Hepatocyte (in vitro differentiated cells): ENCODE measurements around the gene DHRS12. TPM values are rescaled to one million over a fixed set of nuclear protein-coding genes. Genes with fewer than 3 reads are reported as not detected.

Experiments used
- DNase-seq: peaks from one replicate; pipeline ENCODE4 v3.0.0-alpha.2; 2016; ENCODE audit warnings: low spot score
- H2AFZ ChIP-seq: fragments of 200-600 bp; sonication (generic); 2 replicates; pipeline ENCODE4 v1.6.0; 2016; ENCODE audit warnings: antibody characterized with exemption, mild to moderate bottlenecking
- H3K27ac ChIP-seq: fragments of 200-600 bp; sonication (generic); 2 replicates; pipeline ENCODE4 v1.5.1; 2016; ENCODE audit warnings: mild to moderate bottlenecking
- H3K27me3 ChIP-seq: fragments of 200-600 bp; sonication (generic); 2 replicates; pipeline ENCODE4 v1.6.1; 2016
- H3K36me3 ChIP-seq: fragments of 200-600 bp; sonication (generic); replicated peaks from 2 replicates; pipeline ENCODE4 v1.5.1; 2016; ENCODE audit warnings: low read depth; ENCODE audit not compliant: insufficient read depth
- H3K4me1 ChIP-seq: fragments of 200-600 bp; sonication (generic); 2 replicates; pipeline ENCODE4 v1.5.1; 2016; ENCODE audit warnings: mild to moderate bottlenecking, moderate library complexity; ENCODE audit not compliant: insufficient read depth
- H3K4me2 ChIP-seq: fragments of 200-600 bp; sonication (generic); 2 replicates; pipeline ENCODE4 v1.6.0; 2016
- H3K4me3 ChIP-seq: fragments of 200-600 bp; sonication (generic); 2 replicates; pipeline ENCODE4 v1.5.1; 2016; ENCODE audit warnings: mild to moderate bottlenecking
- H3K79me2 ChIP-seq: fragments of 200-600 bp; sonication (generic); 2 replicates; pipeline ENCODE4 v1.6.0; 2017; ENCODE audit warnings: mild to moderate bottlenecking
- H3K9me2 ChIP-seq: fragments of 200-600 bp; sonication (generic); replicated peaks from 2 replicates; pipeline ENCODE4 v1.6.0; 2017; ENCODE audit warnings: mild to moderate bottlenecking; ENCODE audit not compliant: insufficient read depth
- H3K9me3 ChIP-seq: fragments of 200-600 bp; sonication (generic); 2 replicates; pipeline ENCODE4 v1.5.1; 2016; ENCODE audit warnings: low read depth, mild to moderate bottlenecking
- H4K20me1 ChIP-seq: fragments of 200-600 bp; sonication (generic); 2 replicates; pipeline ENCODE4 v1.6.0; 2016; ENCODE audit warnings: mild to moderate bottlenecking; ENCODE audit not compliant: insufficient read depth, poor library complexity, severe bottlenecking
- CTCF ChIP-seq: fragments of 200-600 bp; sonication (generic); IDR thresholded peaks from 2 replicates; pipeline ENCODE4 v1.5.1; 2016; ENCODE audit warnings: antibody characterized with exemption, mild to moderate bottlenecking; ENCODE audit not compliant: poor library complexity
- EZH2 ChIP-seq: fragments of 200-600 bp; sonication (generic); IDR thresholded peaks from 2 replicates; pipeline ENCODE4 v1.6.1; 2016; ENCODE audit warnings: antibody characterized with exemption, mild to moderate bottlenecking, borderline replicate concordance
- EZH2phosphoT487 ChIP-seq: fragments of 200-600 bp; sonication (generic); IDR thresholded peaks from one replicate; pipeline ENCODE4 v1.6.1; 2018; ENCODE audit warnings: antibody characterized with exemption, mild to moderate bottlenecking, low read depth, moderate library complexity; ENCODE audit not compliant: unreplicated experiment, severe bottlenecking
- WGBS: methylation state at CpG from one replicate; pipeline ENCODE4 v1.1.6; 2016; ENCODE audit warnings: low lambda C conversion rate; ENCODE audit errors: missing lambda C conversion rate; 5-methylcytosine and 5-hydroxymethylcytosine counted together
- polyA plus RNA-seq: library from polyadenylated mRNA; unstranded; fragments of >200 nt; fragmentation: Nextera tagmentation; extraction: Ambion mirVana; gene quantifications from 2 replicates; pipeline ENCODE4 v1.2.1, GENCODE V29; 2016
- total RNA-seq: library from RNA; depleted of rRNA; stranded (reverse); fragments of >200 nt; gene quantifications from 2 replicates; pipeline ENCODE4 v1.2.3, GENCODE V29; 2014

The DHRS12 gene
- total and polyA plus RNA-seq, 2 experiments from 2014 or later: 4.6 to 13.5 TPM

- Histone ChIP-seq H2AFZ (peak overlapping the region; percentile 46), H3K4me1 (peaks cover 16% of the 10 kb centered on the region), H3K9me2 (no peaks in the 10 kb centered on the region), H4K20me1 (no peaks in the 10 kb centered on the region), H3K4me2 (peak overlapping the region; percentile 78), H3K9me3 (no peaks in the 10 kb centered on the region), H3K27ac (peak overlapping the region; percentile 98), H3K36me3 (no peaks in the 10 kb centered on the region), H3K79me2 (no peaks in the 10 kb centered on the region), H3K4me3 (peak overlapping the region; percentile 57), H3K27me3 (no peaks in the 10 kb centered on the region)
- peak; percentile 32 for DNase-seq
- WGBS: 21% methylated on average over 31 of the region's 31 CpGs
- no peak for TF ChIP-seq CTCF
- no peak for TF ChIP-seq EZH2phosphoT487
- TF ChIP-seq EZH2: no peak
Measured at GRCh38 chr13:51804295-51805172, 571 bp upstream of the DHRS12 start.

- H3K79me2 ChIP-seq: no peaks in the 10 kb centered on the region
- peak overlapping the region; percentile 57 for H3K4me3 ChIP-seq
- WGBS: 57% methylated on average over 9 of the region's 9 CpGs
- no peaks in the 10 kb centered on the region for H3K9me2 ChIP-seq
- DNase-seq: no peak
- H3K9me3 ChIP-seq: no peaks in the 10 kb centered on the region
- H3K27me3 ChIP-seq: no peaks in the 10 kb centered on the region
- H2AFZ ChIP-seq: peak overlapping the region; percentile 46
- no peaks in the 10 kb centered on the region for H4K20me1 ChIP-seq
- no peaks in the 10 kb centered on the region for H3K36me3 ChIP-seq
- peak overlapping the region; percentile 78 for H3K4me2 ChIP-seq
- peaks cover 16% of the 10 kb centered on the region for H3K4me1 ChIP-seq
- no peak for TF ChIP-seq EZH2
- no peak for TF ChIP-seq CTCF
- no peak for TF ChIP-seq EZH2phosphoT487
- H3K27ac ChIP-seq: peak overlapping the region; percentile 98
Measured at GRCh38 chr13:51802631-51803418, 1.1 kb downstream of the DHRS12 start.

DNA sequence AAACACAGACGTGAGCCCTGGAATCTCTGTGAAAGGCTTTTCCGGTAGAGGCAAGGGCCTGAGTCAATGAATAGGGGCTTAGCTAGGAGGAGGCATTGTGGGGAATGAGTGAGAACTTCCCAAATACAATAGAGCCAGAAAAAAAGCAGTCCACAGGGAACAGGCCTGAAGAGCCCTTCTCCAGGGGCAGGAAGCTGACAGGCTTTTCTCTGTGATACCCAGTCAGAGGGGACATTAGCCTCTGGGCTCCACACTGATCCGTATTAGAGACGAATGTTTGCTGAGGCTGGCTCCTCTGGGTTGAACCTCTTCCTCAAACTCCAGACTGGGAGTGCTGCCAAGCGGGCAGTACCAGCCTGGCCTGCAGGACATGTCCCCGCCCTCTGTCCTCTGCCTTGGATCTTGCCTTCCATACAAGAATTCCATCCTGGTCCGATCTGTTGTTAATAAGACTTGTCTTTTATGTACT lies 2.3 kb downstream of the DHRS12 start:
- TF ChIP-seq EZH2 (no peak), EZH2phosphoT487 (no peak), CTCF (no peak)
- Histone ChIP-seq H3K27me3 (no peaks in the 10 kb centered on the region), H3K9me3 (no peaks in the 10 kb centered on the region), H3K4me1 (peaks cover 16% of the 10 kb centered on the region), H3K9me2 (no peaks in the 10 kb centered on the region), H3K36me3 (no peaks in the 10 kb centered on the region), H3K27ac (peak overlapping the region; percentile 98), H4K20me1 (no peaks in the 10 kb centered on the region), H3K79me2 (no peaks in the 10 kb centered on the region), H3K4me2 (no peak overlapping the region), H2AFZ (no peak overlapping the region), H3K4me3 (no peak overlapping the region)
- no peak for DNase-seq
- WGBS: 93% methylated on average over 7 of the region's 7 CpGs
